Lung (tissue), 12 donors: ENCODE measurements around the gene AMOTL2. TPM values are rescaled to one million over a fixed set of nuclear protein-coding genes. Genes with fewer than 3 reads are reported as not detected.

Source experiments
- ATAC-seq: fragments of 200-7000 bp; cut with Tn5 transposase; one replicate; pipeline ENCODE4 v1.9.1; 2020; ENCODE audit warnings: moderate number of reproducible peaks; ENCODE audit not compliant: insufficient read depth, low FRiP score
- DNase-seq, 3 donors: peaks; one replicate each; pipeline ENCODE4 v3.0.0-alpha.2; 2013 to 2017
- H3K27ac ChIP-seq, 2 donors: one replicate each; pipeline ENCODE4 v1.5.1; 2013; ENCODE audit warnings: mild to moderate bottlenecking in 2 of 2, moderate library complexity in 2 of 2, control low read depth in 1 of 2, inconsistent platforms in 1 of 2, low read depth in 1 of 2, low read length in 1 of 2
- H3K27me3 ChIP-seq, 3 donors: one replicate each; pipeline ENCODE4 v1.5.1; 2013; ENCODE audit warnings: low read length in 2 of 3; ENCODE audit not compliant: control insufficient read depth in 3 of 3, insufficient read depth in 3 of 3
- H3K36me3 ChIP-seq, 4 donors: one replicate each; pipeline ENCODE4 v1.5.1; 2013; ENCODE audit warnings: low read length in 4 of 4, mild to moderate bottlenecking in 1 of 4, moderate library complexity in 1 of 4; ENCODE audit not compliant: control insufficient read depth in 4 of 4, insufficient read depth in 4 of 4
- H3K4me1 ChIP-seq, 5 donors: one replicate each; pipeline ENCODE4 v1.5.1; 2013; ENCODE audit warnings: low read length in 5 of 5, mild to moderate bottlenecking in 2 of 5, moderate library complexity in 1 of 5; ENCODE audit not compliant: control insufficient read depth in 5 of 5, insufficient read depth in 5 of 5
- H3K4me3 ChIP-seq: one replicate; pipeline ENCODE4 v1.5.1; 2013; ENCODE audit warnings: mild to moderate bottlenecking, control low read depth, moderate library complexity
- H3K9ac ChIP-seq, 2 donors: one replicate each; pipeline ENCODE4 v1.5.1; 2013; ENCODE audit warnings: low read length in 2 of 2, control low read depth in 1 of 2; ENCODE audit not compliant: insufficient read depth in 1 of 2
- H3K9me3 ChIP-seq, 4 donors: one replicate each; pipeline ENCODE4 v1.5.1; 2013; ENCODE audit warnings: low read length in 3 of 4, mild to moderate bottlenecking in 1 of 4, moderate library complexity in 1 of 4; ENCODE audit not compliant: control insufficient read depth in 4 of 4, insufficient read depth in 3 of 4
- WGBS, 2 donors: extraction: QIAGEN DNeasy Blood & Tissue Kit; methylation state at CpG; one replicate each; pipeline ENCODE4 v1.1.7; 2013; 5-methylcytosine and 5-hydroxymethylcytosine counted together
- polyA plus RNA-seq, 2 donors: library from polyadenylated mRNA; stranded (reverse); fragments of 200-250 nt; gene quantifications; one replicate each; pipeline ENCODE4 v1.2.1, GENCODE V29; 2013
- total RNA-seq, 2 donors: library from RNA; depleted of rRNA in 1 of 2; stranded (reverse); fragments of >200 nt in 1 of 2; gene quantifications; one replicate each; pipeline ENCODE4 v1.2.1, GENCODE V29; 2014 to 2021
- TF ChIP-seq, protein P1 (sequence below): IDR thresholded peaks from 2 replicates; pipeline ENCODE4 v1.5.1; 2012; ENCODE audit warnings: mild to moderate bottlenecking; ENCODE audit errors: control extremely low read depth, extremely low read depth
- donor health status: control.
- donor health status: control.
- donor health status: Bipolar disorder and iron deficiency.
- donor health status: healthy.
- donor health status: DM: yes; HTN: yes; CAD: no.

The AMOTL2 gene
- total and polyA plus RNA-seq, 4 donors, result 27.4 to 129 (median 75.9) TPM

DNA sequence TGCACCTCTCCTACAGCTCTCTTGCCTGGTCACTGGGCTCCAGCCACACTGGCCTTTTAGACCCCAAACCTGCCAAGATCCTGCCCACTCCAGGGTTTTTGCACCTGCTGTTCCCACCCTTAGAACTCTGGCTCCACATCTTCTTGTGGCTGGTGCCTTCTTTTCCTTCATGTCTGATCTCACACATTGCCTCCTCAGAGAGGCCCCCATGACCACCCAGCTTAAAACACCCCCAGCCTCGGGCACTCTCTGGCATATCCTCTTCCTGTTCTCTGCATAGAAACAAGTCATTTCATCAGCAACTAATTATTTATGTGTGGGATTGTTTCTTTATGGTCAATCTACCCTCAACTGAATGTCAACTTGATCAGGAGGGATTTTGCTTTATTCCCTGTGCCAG, 14.0 kb upstream of the AMOTL2 start:
- no peak overlapping the region for H3K27ac ChIP-seq
- H3K4me3 ChIP-seq, result no peak overlapping the region
- peaks cover 5 to 20% (median 8%) of the 10 kb centered on the region in 5 donors for H3K4me1 ChIP-seq
- WGBS, 2 donors, result 16 to 31% methylated on average over 1 of the region's 1 CpG
- ATAC-seq (no peak), DNase-seq (no peak)
- TF ChIP-seq, protein P1, sequence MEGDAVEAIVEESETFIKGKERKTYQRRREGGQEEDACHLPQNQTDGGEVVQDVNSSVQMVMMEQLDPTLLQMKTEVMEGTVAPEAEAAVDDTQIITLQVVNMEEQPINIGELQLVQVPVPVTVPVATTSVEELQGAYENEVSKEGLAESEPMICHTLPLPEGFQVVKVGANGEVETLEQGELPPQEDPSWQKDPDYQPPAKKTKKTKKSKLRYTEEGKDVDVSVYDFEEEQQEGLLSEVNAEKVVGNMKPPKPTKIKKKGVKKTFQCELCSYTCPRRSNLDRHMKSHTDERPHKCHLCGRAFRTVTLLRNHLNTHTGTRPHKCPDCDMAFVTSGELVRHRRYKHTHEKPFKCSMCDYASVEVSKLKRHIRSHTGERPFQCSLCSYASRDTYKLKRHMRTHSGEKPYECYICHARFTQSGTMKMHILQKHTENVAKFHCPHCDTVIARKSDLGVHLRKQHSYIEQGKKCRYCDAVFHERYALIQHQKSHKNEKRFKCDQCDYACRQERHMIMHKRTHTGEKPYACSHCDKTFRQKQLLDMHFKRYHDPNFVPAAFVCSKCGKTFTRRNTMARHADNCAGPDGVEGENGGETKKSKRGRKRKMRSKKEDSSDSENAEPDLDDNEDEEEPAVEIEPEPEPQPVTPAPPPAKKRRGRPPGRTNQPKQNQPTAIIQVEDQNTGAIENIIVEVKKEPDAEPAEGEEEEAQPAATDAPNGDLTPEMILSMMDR, result no peak
- H3K9ac ChIP-seq, result no peak overlapping the region
- peaks cover 0 to 5% (median 0%) of the 10 kb centered on the region in 4 donors for H3K9me3 ChIP-seq
- peaks cover 0 to 11% (median 0%) of the 10 kb centered on the region in 3 donors for H3K27me3 ChIP-seq
- H3K36me3 ChIP-seq, result no peaks in the 10 kb centered on the region

DNA sequence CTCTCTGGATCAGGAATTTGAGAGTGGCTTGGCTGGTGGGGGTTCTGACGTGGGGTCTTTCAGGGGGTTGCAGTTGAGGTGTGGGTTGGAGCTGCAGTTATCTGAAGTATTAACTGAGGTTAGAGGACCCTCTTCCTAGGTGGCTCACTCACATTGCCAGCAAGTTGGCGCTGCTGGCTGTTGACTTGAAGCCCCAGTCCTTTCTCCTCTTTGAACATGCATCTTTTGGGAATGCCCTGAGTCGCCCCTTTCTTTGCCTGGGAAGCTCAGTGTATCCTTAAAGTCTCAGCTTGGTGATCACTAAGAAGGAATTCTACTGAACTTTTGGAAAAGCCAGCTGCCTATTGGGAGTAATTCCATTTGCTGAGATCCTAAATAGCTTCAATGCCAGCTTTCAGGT, 13.0 kb upstream of the AMOTL2 start:
- peaks cover 0 to 11% (median 0%) of the 10 kb centered on the region in 3 donors for H3K27me3 ChIP-seq
- no peak overlapping the region for H3K4me3 ChIP-seq
- 85 to 96% methylated on average over 3 of the region's 3 CpGs for WGBS, 2 donors
- H3K9me3 ChIP-seq, result peaks cover 0 to 5% (median 0%) of the 10 kb centered on the region in 4 donors
- no peak overlapping the region for H3K9ac ChIP-seq
- no peak overlapping the region for H3K27ac ChIP-seq
- no peak for ATAC-seq
- TF ChIP-seq, protein P1, result no peak
- DNase-seq, result no peak
- H3K36me3 ChIP-seq, result no peaks in the 10 kb centered on the region
- peaks cover 0 to 10% (median 5%) of the 10 kb centered on the region in 5 donors for H3K4me1 ChIP-seq

DNA sequence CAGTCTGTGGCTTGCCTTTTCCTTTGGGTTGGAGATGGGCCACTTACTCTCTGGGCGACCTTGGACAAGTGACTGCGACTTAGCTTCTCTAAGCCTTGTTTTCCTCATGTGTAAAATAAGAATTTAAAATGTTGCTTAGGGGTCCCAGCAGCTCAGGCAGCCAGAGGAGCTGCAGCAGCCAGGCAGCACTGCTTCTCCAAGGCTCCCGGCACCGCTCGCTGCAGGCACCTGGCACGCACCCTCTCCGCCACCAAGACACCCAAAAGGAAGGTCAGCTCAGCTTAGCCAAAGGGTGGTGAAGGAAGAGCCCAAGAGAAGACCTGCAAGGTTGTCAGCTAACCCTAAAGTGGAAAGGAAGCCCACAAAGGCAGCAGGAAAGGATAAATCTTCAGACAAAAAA, 10.7 kb upstream of the AMOTL2 start:
- Histone ChIP-seq H3K4me3 (no peak overlapping the region), H3K9ac (no peak overlapping the region), H3K36me3 (no peaks in the 10 kb centered on the region), H3K4me1 (peaks cover 0 to 7% (median 5%) of the 10 kb centered on the region in 5 donors), H3K27ac (no peak overlapping the region), H3K9me3 (peaks cover 0 to 1% (median 0%) of the 10 kb centered on the region in 4 donors), H3K27me3 (peaks cover 0 to 3% (median 0%) of the 10 kb centered on the region in 3 donors)
- DNase-seq (no peak), ATAC-seq (no peak)
- TF ChIP-seq, protein P1, result no peak
- WGBS, 2 donors, result 97 to 99% methylated on average over 7 of the region's 7 CpGs
